ENCODE measurements around the gene PTPRZ1. TPM values are rescaled to one million over a fixed set of nuclear protein-coding genes. Genes with fewer than 3 reads are reported as not detected.

Gene PTPRZ1
- total RNA-seq, 1 experiment from 2014 or later: 105 TPM

GRCh38 chr7:122038904-122039303 lies 165.9 kb downstream of the PTPRZ1 start:
- ChIA-PET POLR2A (interaction anchor here (0.6 to 0.7 kb wide), 3 partner anchors 18 to 1579 kb away, joined by 3 to 6 read pairs (median 5); no protein-coding TSS in a partner anchor), CTCF (interaction anchor here (0.6 to 0.7 kb wide), 2 partner anchors 23 to 746 kb away, joined by 4 read pairs; no protein-coding TSS in a partner anchor)
- Mint-ChIP-seq H3K4me3 (no peak overlapping the region), H3K9me3 (no peaks in the 10 kb centered on the region), H3K27me3 (ENCODE audit: low read depth) (no peaks in the 10 kb centered on the region), H3K4me1 (no peaks in the 10 kb centered on the region), H3K27ac (no peak overlapping the region), H3K36me3 (peaks cover 76% of the 10 kb centered on the region)
- TF ChIP-seq AR (CRISPR knock-in tag; IDR thresholded peaks at IDR 0.05): no peak
- no peak for TF ChIP-seq MXD4 (CRISPR knock-in tag; IDR thresholded peaks at IDR 0.05; ENCODE audit: borderline replicate concordance)
- TF ChIP-seq NFATC4 (CRISPR knock-in tag; IDR thresholded peaks at IDR 0.05): no peak
- no peak for TF ChIP-seq NR1H2 (CRISPR knock-in tag; IDR thresholded peaks at IDR 0.05)
- no peak for TF ChIP-seq SMAD3 (CRISPR knock-in tag; IDR thresholded peaks at IDR 0.05; ENCODE audit: borderline replicate concordance)
- no peak for TF ChIP-seq AFF4 (CRISPR knock-in tag; IDR thresholded peaks at IDR 0.05; ENCODE audit: borderline replicate concordance)
- no peak for TF ChIP-seq RORB (CRISPR knock-in tag; IDR thresholded peaks at IDR 0.05)
- no peak for TF ChIP-seq CBFB (CRISPR knock-in tag; IDR thresholded peaks at IDR 0.05; ENCODE audit: low read depth)
- TF ChIP-seq TP53 (CRISPR knock-in tag; IDR thresholded peaks at IDR 0.05): no peak
- TF ChIP-seq ATF2 (CRISPR knock-in tag; IDR thresholded peaks at IDR 0.05; ENCODE audit: borderline replicate concordance, low read depth): no peak
- TF ChIP-seq IRF1 (CRISPR knock-in tag; IDR thresholded peaks at IDR 0.05): no peak
- ATAC-seq (no peak), DNase-seq (ENCODE audit: low spot score) (no peak)

- DNase-seq (ENCODE audit: low spot score): no peak
- Mint-ChIP-seq H3K9me3 (no peaks in the 10 kb centered on the region), H3K27me3 (ENCODE audit: low read depth) (no peaks in the 10 kb centered on the region), H3K36me3 (peaks cover 79% of the 10 kb centered on the region), H3K4me3 (no peak overlapping the region), H3K4me1 (no peaks in the 10 kb centered on the region), H3K27ac (no peak overlapping the region; the same call in 1 of the 2 replicates)
- CTCF ChIA-PET: no interaction called here
- ATAC-seq: no peak
- POLR2A ChIA-PET: no interaction called here
- TF ChIP-seq OVOL2 (CRISPR knock-in tag; IDR thresholded peaks at IDR 0.05; ENCODE audit: borderline replicate concordance): no peak
- TF ChIP-seq SMAD3 (CRISPR knock-in tag; IDR thresholded peaks at IDR 0.05; ENCODE audit: borderline replicate concordance): no peak
- no peak for TF ChIP-seq NR2C2 (CRISPR knock-in tag; IDR thresholded peaks at IDR 0.05)
- TF ChIP-seq IRF1 (CRISPR knock-in tag; IDR thresholded peaks at IDR 0.05): no peak
- TF ChIP-seq FOXP4 (CRISPR knock-in tag; IDR thresholded peaks at IDR 0.05): no peak
- TF ChIP-seq ATF1 (CRISPR knock-in tag; IDR thresholded peaks at IDR 0.05): no peak
- TF ChIP-seq NR3C1 (CRISPR knock-in tag; conservative IDR thresholded peaks at IDR 0.05; ENCODE audit: low read depth): no peak
- TF ChIP-seq CREM (CRISPR knock-in tag; IDR thresholded peaks at IDR 0.05): no peak
- TF ChIP-seq ATF2 (CRISPR knock-in tag; IDR thresholded peaks at IDR 0.05; ENCODE audit: borderline replicate concordance, low read depth): no peak
- TF ChIP-seq ERG (CRISPR knock-in tag; IDR thresholded peaks at IDR 0.05): no peak
- no peak for TF ChIP-seq NFE2L1 (CRISPR knock-in tag; IDR thresholded peaks at IDR 0.05)
- no peak for TF ChIP-seq MYBL2 (CRISPR knock-in tag; IDR thresholded peaks at IDR 0.05)
- no peak for TF ChIP-seq FOXK1 (CRISPR knock-in tag; IDR thresholded peaks at IDR 0.05)
Measured at GRCh38 chr7:122040147-122040546, 167.2 kb downstream of the PTPRZ1 start.

Data from WTC11 (cell line).